Neural cell (in vitro differentiated cells): ENCODE data around the gene EGR4. TPM values are rescaled to one million over a fixed set of nuclear protein-coding genes. Genes with fewer than 3 reads are reported as not detected.

Experiments
- H2AFZ ChIP-seq: fragments of 200-600, 300-800 bp; sonication (generic), shearing (Covaris generic); 2 replicates; pipeline ENCODE4 v1.6.0; 2014; ENCODE audit warnings: low read depth, mild to moderate bottlenecking, antibody characterized with exemption, low read length, moderate library complexity
- H3F3A ChIP-seq: fragments of 200-600 bp; shearing (Covaris generic); 2 replicates; pipeline ENCODE4 v1.6.1; 2016; ENCODE audit warnings: mild to moderate bottlenecking, moderate library complexity, mixed read lengths, antibody characterized with exemption, low read length; ENCODE audit not compliant: insufficient read depth, poor library complexity, severe bottlenecking
- H3K27ac ChIP-seq: fragments of 200-600, 300-800 bp; sonication (generic), shearing (Covaris generic); 2 replicates; pipeline ENCODE4 v1.5.1; 2014; ENCODE audit warnings: mild to moderate bottlenecking, low read length, moderate library complexity
- H3K27me3 ChIP-seq: fragments of 300-800, 200-600 bp; sonication (generic), shearing (Covaris generic); 2 replicates; pipeline ENCODE4 v1.6.0; 2014; ENCODE audit warnings: mild to moderate bottlenecking, low read depth, low read length, moderate library complexity; ENCODE audit not compliant: insufficient read depth
- H3K36me3 ChIP-seq: fragments of 300-800, 200-600 bp; sonication (generic), shearing (Covaris generic); 2 replicates; pipeline ENCODE4 v1.5.1; 2014; ENCODE audit warnings: mild to moderate bottlenecking, antibody characterized with exemption, low read length, moderate library complexity; ENCODE audit not compliant: insufficient read depth
- H3K4me2 ChIP-seq: fragments of 300-800, 200-600 bp; sonication (generic), shearing (Covaris generic); 2 replicates; pipeline ENCODE4 v1.6.0; 2014; ENCODE audit warnings: mild to moderate bottlenecking, low read length
- H3K4me3 ChIP-seq: fragments of 300-800, 200-600 bp; sonication (generic), shearing (Covaris generic); 2 replicates; pipeline ENCODE4 v1.5.1; 2014; ENCODE audit warnings: mild to moderate bottlenecking, low read length, moderate library complexity
- H3K79me2 ChIP-seq: fragments of 200-600 bp; shearing (Covaris generic); replicated peaks from 2 replicates; pipeline ENCODE4 v1.6.0; 2014; ENCODE audit warnings: mild to moderate bottlenecking, low read length, moderate library complexity; ENCODE audit not compliant: insufficient read depth
- H3K9ac ChIP-seq: fragments of 300-800, 200-600 bp; sonication (generic), shearing (Covaris generic); 2 replicates; pipeline ENCODE4 v1.6.1; 2016; ENCODE audit warnings: mild to moderate bottlenecking, low read length, mixed read lengths
- H3K9me2 ChIP-seq: fragments of 200-600 bp; shearing (Covaris generic); 2 replicates; pipeline ENCODE4 v1.6.1; 2016; ENCODE audit warnings: mild to moderate bottlenecking, low read length, mixed read lengths; ENCODE audit not compliant: insufficient read depth
- H3K9me3 ChIP-seq: fragments of 200-600, 300-800 bp; sonication (generic), shearing (Covaris generic); 2 replicates; pipeline ENCODE4 v1.6.1; 2016; ENCODE audit warnings: mild to moderate bottlenecking, mixed run types, low read length, moderate library complexity, mixed read lengths
- H4K20me1 ChIP-seq: fragments of 200-600 bp; shearing (Covaris generic); 2 replicates; pipeline ENCODE4 v1.6.1; 2016; ENCODE audit warnings: mild to moderate bottlenecking, mixed run types; ENCODE audit not compliant: insufficient read depth
- CTCF ChIP-seq: fragments of 450-650 bp; IDR thresholded peaks from 2 replicates; pipeline ENCODE4 v1.5.1; 2014; ENCODE audit warnings: antibody characterized with exemption, mild to moderate bottlenecking, moderate library complexity; ENCODE audit not compliant: poor library complexity, severe bottlenecking
- EP300 ChIP-seq: fragments of 450-650 bp; conservative IDR thresholded peaks from 2 replicates; pipeline ENCODE4 v1.6.1; 2014; ENCODE audit warnings: antibody characterized with exemption, mild to moderate bottlenecking, moderate library complexity; ENCODE audit not compliant: poor library complexity, severe bottlenecking
- EZH2 ChIP-seq: fragments of 200-600, 300-800 bp; shearing (Covaris generic), sonication (generic); IDR thresholded peaks from 2 replicates; pipeline ENCODE4 v1.6.1; 2014; ENCODE audit warnings: antibody characterized with exemption, low read length, borderline replicate concordance, mild to moderate bottlenecking; ENCODE audit not compliant: insufficient read depth, poor library complexity, severe bottlenecking
- MXI1 ChIP-seq: fragments of 450-650 bp; conservative IDR thresholded peaks from 2 replicates; pipeline ENCODE4 v1.6.1; 2014; ENCODE audit warnings: antibody characterized with exemption, mild to moderate bottlenecking; ENCODE audit not compliant: poor library complexity, severe bottlenecking
- POLR2AphosphoS5 ChIP-seq: IDR thresholded peaks from 2 replicates; pipeline ENCODE4 v1.6.1; 2012
- RAD21 ChIP-seq: fragments of 450-650 bp; conservative IDR thresholded peaks from 2 replicates; pipeline ENCODE4 v1.6.1; 2014; ENCODE audit warnings: antibody characterized with exemption, mild to moderate bottlenecking, moderate library complexity
- REST ChIP-seq: IDR thresholded peaks from 2 replicates; pipeline ENCODE4 v1.6.1; 2012; ENCODE audit warnings: borderline replicate concordance
- SMC3 ChIP-seq: fragments of 450-650 bp; conservative IDR thresholded peaks from 2 replicates; pipeline ENCODE4 v1.6.1; 2014; ENCODE audit warnings: antibody characterized with exemption, mild to moderate bottlenecking, moderate library complexity; ENCODE audit not compliant: poor library complexity
- TAF1 ChIP-seq: IDR thresholded peaks from 2 replicates; pipeline ENCODE4 v1.6.1; 2012; ENCODE audit warnings: low read depth
- polyA plus RNA-seq: library from polyadenylated mRNA; depleted of rRNA; stranded (reverse); fragments of >200 nt; gene quantifications from 2 replicates; pipeline ENCODE4 v1.2.3, GENCODE V29; 2014

Gene EGR4
- polyA plus RNA-seq, 1 donor from 2014 or later = not detected

- no peak overlapping the region for H2AFZ ChIP-seq
- H3K9me3 ChIP-seq = no peaks in the 10 kb centered on the region
- no peaks in the 10 kb centered on the region for H3K9me2 ChIP-seq
- H3K27me3 ChIP-seq = no peaks in the 10 kb centered on the region
- H4K20me1 ChIP-seq = no peaks in the 10 kb centered on the region
- H3K79me2 ChIP-seq = no peaks in the 10 kb centered on the region
- H3K27ac ChIP-seq = no peak overlapping the region
- H3K36me3 ChIP-seq = peaks cover 4% of the 10 kb centered on the region
- no peaks in the 10 kb centered on the region for H3F3A ChIP-seq
- H3K4me2 ChIP-seq = no peak overlapping the region
- no peak overlapping the region for H3K9ac ChIP-seq
- H3K4me3 ChIP-seq = no peak overlapping the region
- TF ChIP-seq EZH2 (no peak), RAD21 (no peak), POLR2AphosphoS5 (no peak), MXI1 (no peak), EP300 (no peak), CTCF (no peak), TAF1 (no peak), SMC3 (no peak), REST (no peak)
Measured at GRCh38 chr2:73258913-73259215, 34.5 kb downstream of the EGR4 start.

GRCh38 chr2:73258186-73258912 lies 35.0 kb downstream of the EGR4 start:
- Histone ChIP-seq H3K9ac (no peak overlapping the region), H3F3A (no peaks in the 10 kb centered on the region), H2AFZ (no peak overlapping the region), H4K20me1 (no peaks in the 10 kb centered on the region), H3K27ac (no peak overlapping the region), H3K9me3 (no peaks in the 10 kb centered on the region), H3K4me2 (no peak overlapping the region), H3K79me2 (no peaks in the 10 kb centered on the region), H3K36me3 (peaks cover 4% of the 10 kb centered on the region), H3K4me3 (no peak overlapping the region), H3K27me3 (no peaks in the 10 kb centered on the region), H3K9me2 (no peaks in the 10 kb centered on the region)
- TF ChIP-seq RAD21 = no peak
- TF ChIP-seq EZH2 = no peak
- TF ChIP-seq EP300 = no peak
- no peak for TF ChIP-seq SMC3
- no peak for TF ChIP-seq CTCF
- TF ChIP-seq POLR2AphosphoS5 = no peak
- no peak for TF ChIP-seq TAF1
- no peak for TF ChIP-seq REST
- TF ChIP-seq MXI1 = no peak
